Measurements from ENCODE around the gene KCND1. TPM values are rescaled to one million over a fixed set of nuclear protein-coding genes. Genes with fewer than 3 reads are reported as not detected.

KCND1 gene
- polyA plus RNA-seq, 3 donors, result 4.9 TPM; not detected in 2

- no peak for DNase-seq
- H3K4me2 ChIP-seq (replicated peaks; ENCODE audit: extremely low read depth, low read length, poor library complexity, severe bottlenecking), result peak overlapping the region; percentile 72
Observed at GRCh38 chrX:49000636-49001035, 29.0 kb upstream of the KCND1 start.

GRCh38 chrX:48999030-48999429, 27.4 kb upstream of the KCND1 start:
- Histone ChIP-seq H3K4me1 (ENCODE audit: control insufficient read depth in 1 of 2, insufficient read depth in 2 of 2, low read length in 2 of 2) (peaks cover 13% of the 10 kb centered on the region in 2 donors), H3K4me3 (replicated peaks in 1 of 3; ENCODE audit: low read depth in 2 of 3, low read length in 3 of 3) (no peak overlapping the region), H3K79me2 (ENCODE audit: insufficient read depth, low read length) (peaks cover 40% of the 10 kb centered on the region), H4K20me1 (ENCODE audit: insufficient read depth, low read length) (peaks cover 25% of the 10 kb centered on the region), H3K27ac (ENCODE audit: low read depth in 1 of 2, low read length in 2 of 2) (no peak overlapping the region), H3K36me3 (replicated peaks in 1 of 2; ENCODE audit: control insufficient read depth in 1 of 2, insufficient read depth in 2 of 2, low read length in 2 of 2) (peaks cover 31 to 52% of the 10 kb centered on the region in 2 donors), H3K27me3 (ENCODE audit: control insufficient read depth in 2 of 2, insufficient read depth in 2 of 2, low read length in 2 of 2) (no peaks in the 10 kb centered on the region), H2AFZ (ENCODE audit: insufficient read depth, low read depth, low read length, poor library complexity, severe bottlenecking) (no peak overlapping the region), H3K4me2 (replicated peaks; ENCODE audit: extremely low read depth, low read length, poor library complexity, severe bottlenecking) (no peak overlapping the region), H3K9ac (ENCODE audit: insufficient read depth, low read length, poor library complexity, severe bottlenecking) (no peak overlapping the region), H3K9me3 (replicated peaks in 1 of 2; ENCODE audit: control insufficient read depth in 1 of 2, insufficient read depth in 1 of 2, low read length in 2 of 2) (peaks cover 0 to 8% of the 10 kb centered on the region in 2 donors)
- peaks cover 38 to 49% of the 10 kb centered on the region in 2 donors for H3K36me3 Mint-ChIP-seq
- no peak overlapping the region for H3K4me3 Mint-ChIP-seq
- WGBS (ENCODE audit: insufficient coverage), result no CpG with 5 or more reads among the region's 5 CpGs
- intact Hi-C loops (cut with micrococcal nuclease), result no loop called here
- H3K27ac Mint-ChIP-seq, result no peak overlapping the region
- H3K27me3 Mint-ChIP-seq (ENCODE audit: low read depth in 3 of 3), result peaks cover 0 to 5% (median 0%) of the 10 kb centered on the region in 3 donors
- no peak for DNase-seq
- no peak for TF ChIP-seq CTCF (IDR thresholded peaks at IDR 0.05)
- H3K4me1 Mint-ChIP-seq, result peaks cover 20% of the 10 kb centered on the region
- H3K9me3 Mint-ChIP-seq, result peaks cover 0 to 14% (median 0%) of the 10 kb centered on the region in 7 donors

More at GRCh38 chrX:49000636-49001035, 29.0 kb upstream of the KCND1 start:
- Histone ChIP-seq H3K9ac (ENCODE audit: insufficient read depth, low read length, poor library complexity, severe bottlenecking) (no peak overlapping the region), H3K9me3 (replicated peaks in 1 of 2; ENCODE audit: control insufficient read depth in 1 of 2, insufficient read depth in 1 of 2, low read length in 2 of 2) (peaks cover 0 to 8% of the 10 kb centered on the region in 2 donors), H4K20me1 (ENCODE audit: insufficient read depth, low read length) (peaks cover 20% of the 10 kb centered on the region), H3K79me2 (ENCODE audit: insufficient read depth, low read length) (peaks cover 40% of the 10 kb centered on the region), H3K4me1 (ENCODE audit: control insufficient read depth in 1 of 2, insufficient read depth in 2 of 2, low read length in 2 of 2) (peaks cover 13% of the 10 kb centered on the region in 2 donors), H3K36me3 (replicated peaks in 1 of 2; ENCODE audit: control insufficient read depth in 1 of 2, insufficient read depth in 2 of 2, low read length in 2 of 2) (peaks cover 26 to 41% of the 10 kb centered on the region in 2 donors), H3K27ac (ENCODE audit: low read depth in 1 of 2, low read length in 2 of 2) (peak overlapping the region in 1 of 2 donors; percentile 97), H2AFZ (ENCODE audit: insufficient read depth, low read depth, low read length, poor library complexity, severe bottlenecking) (no peak overlapping the region), H3K4me3 (replicated peaks in 1 of 3; ENCODE audit: low read depth in 2 of 3, low read length in 3 of 3) (peak overlapping the region in 1 of 3 experiments; percentile 85), H3K27me3 (ENCODE audit: control insufficient read depth in 2 of 2, insufficient read depth in 2 of 2, low read length in 2 of 2) (no peaks in the 10 kb centered on the region)
- H3K9me3 Mint-ChIP-seq, result peaks cover 0 to 14% (median 0%) of the 10 kb centered on the region in 7 donors
- no peak for TF ChIP-seq CTCF (IDR thresholded peaks at IDR 0.05)
- H3K4me3 Mint-ChIP-seq, result peak overlapping the region in 1 of 2 donors; percentile 97
- no CpG with 5 or more reads among the region's 4 CpGs for WGBS (ENCODE audit: insufficient coverage)
- intact Hi-C loops (cut with micrococcal nuclease), result loop anchor here (5.0 kb wide), 1 partner anchor 42 kb away; the partner anchor contains the start of gene TFE3 (in 2 of the 2)
- peaks cover 17% of the 10 kb centered on the region for H3K4me1 Mint-ChIP-seq
- H3K36me3 Mint-ChIP-seq, result peaks cover 27 to 38% of the 10 kb centered on the region in 2 donors
- peaks cover 0 to 5% (median 0%) of the 10 kb centered on the region in 3 donors for H3K27me3 Mint-ChIP-seq (ENCODE audit: low read depth in 3 of 3)
- H3K27ac Mint-ChIP-seq, result peak overlapping the region in 5 of 7 donors; percentile 6 to 99 (median 98)
